Lower leg skin (tissue), 3 donors: ENCODE results near the gene PI3.

ENCODE experiments used
- CTCF ChIP-seq, 3 donors: fragments of 450-650 bp; IDR thresholded peaks; one replicate each; pipeline ENCODE4 v1.5.1; 2016; ENCODE audit warnings: antibody characterized with exemption in 3 of 3, mild to moderate bottlenecking in 3 of 3, moderate library complexity in 2 of 3
- POLR2A ChIP-seq, 2 donors: fragments of 450-650 bp; IDR thresholded peaks; one replicate each; pipeline ENCODE4 v1.6.1; 2016 to 2017; ENCODE audit warnings: antibody characterized with exemption in 2 of 2, mild to moderate bottlenecking in 1 of 2, moderate library complexity in 1 of 2

- TF ChIP-seq CTCF (IDR thresholded peaks at IDR 0.05) (no peak), POLR2A (IDR thresholded peaks at IDR 0.05) (no peak)
Measured at GRCh38 chr20:45176526-45177267, 2.0 kb downstream of the PI3 start.
